Measurements from ENCODE around the gene CD38.
"Not testable (repeated sequence)": the region's sequence is repeated elsewhere in the genome, so short reads cannot be mapped to it uniquely, and the experiment has no call there.

Gene CD38

DNA sequence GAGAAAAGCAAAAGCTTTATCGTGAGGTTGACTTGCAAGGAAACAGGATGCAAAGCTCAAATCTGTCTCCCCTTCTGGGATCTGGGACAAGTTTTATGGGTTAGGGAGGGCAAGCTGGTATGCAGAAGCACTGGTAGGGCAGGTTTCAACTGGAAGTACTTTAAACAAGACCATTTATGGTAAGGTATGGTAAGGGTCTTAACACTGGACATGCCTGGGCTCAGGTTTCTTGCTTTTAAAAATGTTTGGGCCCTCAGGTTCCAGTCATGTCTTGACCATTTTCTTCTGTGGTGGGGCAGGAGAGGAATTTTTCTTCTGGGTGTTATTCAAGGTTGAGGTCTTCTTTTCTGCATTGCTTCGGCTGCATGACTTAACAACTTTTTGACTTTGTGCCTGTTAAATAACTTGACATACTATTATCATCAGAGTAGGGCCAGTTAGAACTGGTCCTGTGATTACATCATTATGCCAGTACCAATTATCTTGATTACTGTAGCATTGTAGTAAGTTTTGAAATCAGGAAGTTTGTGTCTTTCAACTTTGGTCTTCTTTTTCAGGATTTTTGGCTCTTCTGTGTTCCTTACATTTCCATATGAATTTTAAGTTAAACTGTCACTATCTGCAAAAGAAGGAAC, 33.7 kb downstream of the CD38 start:
- peak; percentile 79 for DNase-seq (ENCODE audit: low read depth)
- no peak overlapping the region for H3K4me3 ChIP-seq (ENCODE audit: low read length)
- TF ChIP-seq, protein P1, sequence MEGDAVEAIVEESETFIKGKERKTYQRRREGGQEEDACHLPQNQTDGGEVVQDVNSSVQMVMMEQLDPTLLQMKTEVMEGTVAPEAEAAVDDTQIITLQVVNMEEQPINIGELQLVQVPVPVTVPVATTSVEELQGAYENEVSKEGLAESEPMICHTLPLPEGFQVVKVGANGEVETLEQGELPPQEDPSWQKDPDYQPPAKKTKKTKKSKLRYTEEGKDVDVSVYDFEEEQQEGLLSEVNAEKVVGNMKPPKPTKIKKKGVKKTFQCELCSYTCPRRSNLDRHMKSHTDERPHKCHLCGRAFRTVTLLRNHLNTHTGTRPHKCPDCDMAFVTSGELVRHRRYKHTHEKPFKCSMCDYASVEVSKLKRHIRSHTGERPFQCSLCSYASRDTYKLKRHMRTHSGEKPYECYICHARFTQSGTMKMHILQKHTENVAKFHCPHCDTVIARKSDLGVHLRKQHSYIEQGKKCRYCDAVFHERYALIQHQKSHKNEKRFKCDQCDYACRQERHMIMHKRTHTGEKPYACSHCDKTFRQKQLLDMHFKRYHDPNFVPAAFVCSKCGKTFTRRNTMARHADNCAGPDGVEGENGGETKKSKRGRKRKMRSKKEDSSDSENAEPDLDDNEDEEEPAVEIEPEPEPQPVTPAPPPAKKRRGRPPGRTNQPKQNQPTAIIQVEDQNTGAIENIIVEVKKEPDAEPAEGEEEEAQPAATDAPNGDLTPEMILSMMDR (IDR thresholded peaks at IDR 0.05; ENCODE audit: insufficient read depth, low read depth, low read length, missing control alignments) = no peak

DNA sequence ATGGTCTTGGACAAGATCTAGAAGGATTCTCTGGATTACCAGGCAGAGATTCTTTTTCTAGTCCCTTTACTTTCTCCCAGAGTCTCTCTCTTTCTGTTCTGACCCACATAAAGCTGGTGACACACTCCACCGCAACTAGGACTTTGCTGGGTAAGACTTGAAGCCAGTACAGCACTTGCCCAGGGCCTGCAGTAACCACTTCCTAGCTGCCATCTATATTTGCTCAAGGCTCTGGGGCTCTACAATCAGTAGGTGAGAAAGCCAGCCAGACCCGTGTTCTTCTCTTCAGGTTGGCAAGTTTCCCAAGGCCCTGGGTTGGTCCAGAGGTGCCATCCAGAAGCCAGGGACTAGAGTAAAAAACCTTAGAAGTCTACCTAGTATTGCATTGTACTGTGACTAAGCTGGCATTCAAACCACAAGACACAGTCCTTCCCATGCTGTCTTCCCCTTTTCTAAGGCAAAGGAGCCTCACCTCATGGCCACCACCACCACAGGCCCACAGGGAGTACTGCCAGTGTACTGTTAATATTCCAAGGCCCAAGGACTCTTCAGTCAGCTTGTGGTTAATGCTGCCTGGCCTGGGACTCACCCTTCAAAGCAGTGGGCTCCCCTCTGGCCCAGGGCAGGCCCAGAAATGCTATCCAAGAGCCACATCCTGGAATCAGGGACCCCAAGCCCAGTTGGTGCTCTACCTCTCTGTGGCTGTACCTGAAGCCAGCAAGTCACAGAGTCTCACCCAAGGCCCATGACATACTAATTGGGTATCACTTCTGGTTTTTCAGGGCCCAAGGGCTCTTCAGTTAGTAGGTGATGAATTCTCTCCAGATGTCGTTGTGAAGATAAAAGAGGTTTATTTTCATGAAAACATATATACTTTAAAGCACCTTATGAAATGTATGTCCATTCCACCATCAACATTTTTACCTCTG, 54.7 kb downstream of the CD38 start:
- no peak overlapping the region for H3K4me3 ChIP-seq (ENCODE audit: low read length)
- DNase-seq (ENCODE audit: low read depth) = peak; percentile 20
- TF ChIP-seq, protein P1 (IDR thresholded peaks at IDR 0.05; ENCODE audit: insufficient read depth, low read depth, low read length, missing control alignments) = no peak

DNA sequence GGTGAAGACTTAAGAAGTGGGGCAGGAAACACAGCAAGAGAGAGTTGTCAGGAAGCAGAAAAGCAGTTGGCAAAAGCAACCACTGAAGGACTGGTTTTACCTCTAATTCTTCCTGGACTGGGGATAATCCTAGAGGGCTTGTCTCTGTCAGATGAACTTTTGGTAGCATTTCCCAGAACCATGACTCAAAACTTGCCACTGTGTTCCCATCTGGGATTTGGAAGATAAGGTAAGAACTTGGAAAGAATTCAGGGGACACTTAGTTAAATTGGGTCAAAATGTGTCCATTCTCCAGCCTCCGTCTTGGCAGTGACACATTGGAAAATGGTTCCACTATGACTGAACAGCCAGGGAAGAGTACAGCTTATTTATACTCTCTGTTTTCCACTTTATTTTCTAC, 55.7 kb downstream of the CD38 start:
- DNase-seq (ENCODE audit: low read depth) = peak; percentile 11
- H3K4me3 ChIP-seq (ENCODE audit: low read length) = no peak overlapping the region

DNA sequence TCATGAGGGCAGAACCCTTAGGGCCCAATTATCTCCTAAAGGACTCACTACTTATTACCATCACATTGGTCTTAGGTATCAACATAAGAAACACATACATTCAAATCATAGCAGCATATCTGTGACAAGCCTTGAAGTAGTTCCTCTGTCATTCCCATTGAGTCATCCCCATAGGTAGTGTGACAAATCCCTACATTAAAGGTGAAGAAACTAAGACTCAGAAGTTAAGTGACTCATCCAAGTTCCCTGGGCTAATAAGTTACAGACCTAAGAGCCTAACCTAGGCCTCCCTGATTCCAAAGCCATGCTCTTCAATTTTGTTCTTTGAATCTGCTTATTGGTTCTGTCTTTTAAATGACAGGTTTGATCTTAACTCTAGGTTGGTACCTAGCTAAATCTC, 58.2 kb downstream of the CD38 start:
- H3K4me3 ChIP-seq (ENCODE audit: low read length) = no peak overlapping the region
- DNase-seq (ENCODE audit: low read depth) = peak; percentile 92
- TF ChIP-seq, protein P1 (IDR thresholded peaks at IDR 0.05; ENCODE audit: insufficient read depth, low read depth, low read length, missing control alignments) = no peak

More for the DNA sequence above, 55.7 kb downstream of the CD38 start:
- TF ChIP-seq, protein P1 (IDR thresholded peaks at IDR 0.05; ENCODE audit: insufficient read depth, low read depth, low read length, missing control alignments) = no peak

DNA sequence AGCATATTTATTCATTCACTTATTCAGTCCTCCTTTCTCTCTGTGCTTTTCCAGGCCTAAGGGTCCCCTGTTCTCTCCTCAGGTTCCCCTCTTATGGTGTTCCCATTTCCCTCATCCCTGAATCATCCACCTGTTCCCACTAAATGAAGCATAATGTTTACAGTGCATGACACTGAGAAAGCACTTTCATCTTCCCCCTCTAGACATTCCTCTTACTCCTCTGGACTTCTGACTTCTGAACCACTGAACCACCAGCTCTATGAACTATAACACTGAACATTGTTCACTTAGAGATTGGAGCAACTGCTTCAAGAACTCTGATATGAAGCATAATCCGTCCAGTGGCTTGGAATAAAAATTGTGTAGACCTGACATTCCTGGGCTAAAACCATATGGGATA, 59.5 kb downstream of the CD38 start:
- no peak for DNase-seq (ENCODE audit: low read depth)
- TF ChIP-seq, protein P1 (IDR thresholded peaks at IDR 0.05; ENCODE audit: insufficient read depth, low read depth, low read length, missing control alignments) = no peak

DNA sequence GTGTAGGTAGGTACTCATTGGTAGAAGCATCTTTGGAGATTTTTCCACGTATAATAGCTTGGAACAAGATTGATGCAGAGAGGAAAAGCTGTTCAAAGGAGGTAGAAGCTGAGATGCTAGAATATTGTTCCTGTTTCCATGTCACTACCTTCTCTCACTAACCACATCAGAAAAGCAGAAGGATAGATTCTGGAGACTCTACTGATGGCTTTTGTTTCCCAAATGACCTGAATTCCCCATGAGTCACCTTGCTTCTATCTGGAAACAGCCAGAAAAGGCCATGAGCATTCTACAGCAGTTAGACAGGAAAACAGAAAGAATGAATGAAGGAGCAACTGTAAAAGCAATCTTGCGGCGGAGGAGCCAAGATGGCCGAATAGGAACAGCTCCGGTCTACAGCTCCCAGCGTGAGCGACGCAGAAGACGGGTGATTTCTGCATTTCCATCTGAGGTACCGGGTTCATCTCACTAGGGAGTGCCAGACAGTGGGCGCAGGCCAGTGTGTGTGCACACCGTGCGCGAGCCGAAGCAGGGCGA, 63.1 kb downstream of the CD38 start:
- H3K4me3 ChIP-seq (ENCODE audit: low read length); DNase-seq (ENCODE audit: low read depth): not testable (repeated sequence)

More for the DNA sequence above, 59.5 kb downstream of the CD38 start:
- no peak overlapping the region for H3K4me3 ChIP-seq (ENCODE audit: low read length)

DNA sequence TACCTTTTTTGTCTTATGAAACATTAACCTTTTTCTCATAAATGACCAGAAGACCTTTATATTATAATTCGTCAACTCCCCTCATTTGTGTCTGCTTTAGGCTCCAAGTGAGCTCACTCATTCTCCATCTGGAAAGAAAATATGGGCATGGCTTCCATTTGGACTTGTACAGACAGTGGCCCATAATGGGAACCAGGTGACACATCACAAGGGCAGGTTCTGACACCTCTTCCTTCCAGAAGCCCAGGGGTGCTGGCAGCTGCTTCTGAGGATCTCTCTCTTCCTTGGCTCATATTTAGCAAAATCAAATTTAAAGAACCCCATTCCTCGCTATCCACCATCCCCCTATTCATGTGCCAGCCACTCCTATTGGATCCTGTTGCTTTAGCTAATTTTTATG, 69.6 kb downstream of the CD38 start:
- DNase-seq (ENCODE audit: low read depth) = peak; percentile 93
- no peak overlapping the region for H3K4me3 ChIP-seq (ENCODE audit: low read length)
- TF ChIP-seq, protein P1 (IDR thresholded peaks at IDR 0.05; ENCODE audit: insufficient read depth, low read depth, low read length, missing control alignments) = no peak
